Measurements from ENCODE around the gene MAP7. TPM values are rescaled to one million over a fixed set of nuclear protein-coding genes. Genes with fewer than 3 reads are reported as not detected.

The MAP7 gene
- total RNA-seq, 3 donors from 2014 or later (not counting 1 experiment from before 2014, with no cell fraction given): 0.14 to 0.68 (median 0.14) TPM

DNA sequence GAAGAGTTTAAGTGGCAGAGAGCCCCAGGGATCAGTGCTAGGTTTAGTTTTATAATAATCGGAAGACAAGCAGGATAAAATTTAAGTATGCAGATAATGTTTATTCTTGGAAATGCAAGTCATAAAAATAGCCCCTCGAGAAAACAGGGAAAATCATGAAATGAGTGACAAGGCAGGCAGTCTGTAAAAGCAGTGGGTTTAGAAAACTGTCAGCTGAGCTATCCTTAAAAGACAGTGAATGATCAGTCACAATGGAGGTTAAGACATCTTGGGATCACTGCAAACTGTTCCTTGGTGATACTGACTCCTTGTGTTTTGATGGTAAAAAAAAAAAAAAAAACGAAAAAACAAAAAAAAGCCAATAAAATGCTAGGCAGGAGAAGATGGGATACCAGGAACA is 199.3 kb downstream of the MAP7 start:
- ATAC-seq (no peak), DNase-seq (no peak)
- H3K4me3 ChIP-seq (ENCODE audit: low read length): no peak overlapping the region
- H3K4me1 Mint-ChIP-seq: no peaks in the 10 kb centered on the region
- peaks cover 4 to 7% of the 10 kb centered on the region in 2 donors for H3K27me3 Mint-ChIP-seq (ENCODE audit: low read depth in 2 of 2)
- H3K4me1 ChIP-seq (ENCODE audit: control insufficient read depth, insufficient read depth, low read length): no peaks in the 10 kb centered on the region
- 85% methylated on average over 2 of the region's 3 CpGs for WGBS (ENCODE audit: insufficient coverage)
- H3K36me3 Mint-ChIP-seq: no peaks in the 10 kb centered on the region
- no peaks in the 10 kb centered on the region for H3K9me3 ChIP-seq (ENCODE audit: control insufficient read depth, insufficient read depth, low read length)
- no peak overlapping the region for H3K27ac ChIP-seq (ENCODE audit: low read length)
- no peaks in the 10 kb centered on the region for H3K9me3 Mint-ChIP-seq
- TF ChIP-seq, protein P1, sequence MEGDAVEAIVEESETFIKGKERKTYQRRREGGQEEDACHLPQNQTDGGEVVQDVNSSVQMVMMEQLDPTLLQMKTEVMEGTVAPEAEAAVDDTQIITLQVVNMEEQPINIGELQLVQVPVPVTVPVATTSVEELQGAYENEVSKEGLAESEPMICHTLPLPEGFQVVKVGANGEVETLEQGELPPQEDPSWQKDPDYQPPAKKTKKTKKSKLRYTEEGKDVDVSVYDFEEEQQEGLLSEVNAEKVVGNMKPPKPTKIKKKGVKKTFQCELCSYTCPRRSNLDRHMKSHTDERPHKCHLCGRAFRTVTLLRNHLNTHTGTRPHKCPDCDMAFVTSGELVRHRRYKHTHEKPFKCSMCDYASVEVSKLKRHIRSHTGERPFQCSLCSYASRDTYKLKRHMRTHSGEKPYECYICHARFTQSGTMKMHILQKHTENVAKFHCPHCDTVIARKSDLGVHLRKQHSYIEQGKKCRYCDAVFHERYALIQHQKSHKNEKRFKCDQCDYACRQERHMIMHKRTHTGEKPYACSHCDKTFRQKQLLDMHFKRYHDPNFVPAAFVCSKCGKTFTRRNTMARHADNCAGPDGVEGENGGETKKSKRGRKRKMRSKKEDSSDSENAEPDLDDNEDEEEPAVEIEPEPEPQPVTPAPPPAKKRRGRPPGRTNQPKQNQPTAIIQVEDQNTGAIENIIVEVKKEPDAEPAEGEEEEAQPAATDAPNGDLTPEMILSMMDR (IDR thresholded peaks at IDR 0.05): no peak
- no peaks in the 10 kb centered on the region for H3K36me3 ChIP-seq (ENCODE audit: control insufficient read depth, insufficient read depth, low read length)
- intact Hi-C loops (cut with micrococcal nuclease): no loop called here
- H3K27me3 ChIP-seq (ENCODE audit: control insufficient read depth, insufficient read depth, low read length): no peaks in the 10 kb centered on the region
- no peak overlapping the region for H3K27ac Mint-ChIP-seq
- no peak overlapping the region for H3K4me3 Mint-ChIP-seq

DNA sequence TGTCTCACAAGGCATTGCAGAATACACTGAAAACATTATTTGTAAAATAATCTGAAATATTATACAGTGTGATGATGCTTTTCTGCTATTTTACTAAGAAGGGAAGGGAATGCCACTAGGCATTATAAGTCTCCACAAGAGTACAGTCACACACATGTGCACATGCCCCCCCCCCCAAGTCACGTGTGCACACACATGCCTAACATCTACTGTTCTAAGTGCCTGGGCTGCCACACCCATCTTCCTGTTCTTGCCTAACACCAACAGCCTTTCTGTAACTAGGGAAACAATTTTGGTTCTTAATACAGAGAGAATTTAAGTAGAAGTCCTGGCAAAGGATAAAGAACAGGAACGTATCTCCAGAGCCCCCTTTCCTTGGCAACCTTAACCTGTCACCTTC is 202.4 kb downstream of the MAP7 start:
- H3K4me1 ChIP-seq (ENCODE audit: control insufficient read depth, insufficient read depth, low read length): no peaks in the 10 kb centered on the region
- no peaks in the 10 kb centered on the region for H3K27me3 ChIP-seq (ENCODE audit: control insufficient read depth, insufficient read depth, low read length)
- ATAC-seq: no peak
- Mint-ChIP-seq H3K4me3 (no peak overlapping the region), H3K27me3 (ENCODE audit: low read depth in 2 of 2) (peaks cover 4 to 7% of the 10 kb centered on the region in 2 donors), H3K9me3 (no peaks in the 10 kb centered on the region), H3K36me3 (no peaks in the 10 kb centered on the region), H3K4me1 (no peaks in the 10 kb centered on the region), H3K27ac (no peak overlapping the region)
- H3K36me3 ChIP-seq (ENCODE audit: control insufficient read depth, insufficient read depth, low read length): no peaks in the 10 kb centered on the region
- no peak overlapping the region for H3K27ac ChIP-seq (ENCODE audit: low read length)
- DNase-seq: no peak
- no peaks in the 10 kb centered on the region for H3K9me3 ChIP-seq (ENCODE audit: control insufficient read depth, insufficient read depth, low read length)
- TF ChIP-seq, protein P1 (IDR thresholded peaks at IDR 0.05): no peak
- intact Hi-C loops (cut with micrococcal nuclease): no loop called here
- no peak overlapping the region for H3K4me3 ChIP-seq (ENCODE audit: low read length)
- WGBS (ENCODE audit: insufficient coverage): 89% methylated on average over 1 of the region's 2 CpGs

DNA sequence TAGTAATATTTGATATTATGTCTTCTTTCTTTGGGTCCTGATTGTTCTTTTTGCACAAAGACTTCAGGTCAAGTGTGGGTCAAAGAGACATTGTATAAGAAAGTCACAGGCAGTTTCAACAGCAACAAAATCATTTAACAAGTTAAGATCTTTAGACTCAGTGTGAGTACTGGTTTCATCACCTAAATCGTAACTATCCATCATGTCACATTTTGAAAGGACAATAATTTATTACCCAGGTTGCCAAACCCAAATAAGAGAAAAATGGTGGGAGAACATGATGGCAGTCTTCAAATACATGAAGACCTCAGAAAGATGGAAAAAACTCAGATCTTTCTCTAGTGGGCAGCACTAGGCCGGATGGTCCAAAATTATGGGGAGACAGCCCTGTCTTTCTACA is 205.1 kb downstream of the MAP7 start:
- Histone ChIP-seq H3K9me3 (ENCODE audit: control insufficient read depth, insufficient read depth, low read length) (no peaks in the 10 kb centered on the region), H3K27ac (ENCODE audit: low read length) (no peak overlapping the region), H3K36me3 (ENCODE audit: control insufficient read depth, insufficient read depth, low read length) (no peaks in the 10 kb centered on the region), H3K4me1 (ENCODE audit: control insufficient read depth, insufficient read depth, low read length) (no peaks in the 10 kb centered on the region), H3K27me3 (ENCODE audit: control insufficient read depth, insufficient read depth, low read length) (no peaks in the 10 kb centered on the region), H3K4me3 (ENCODE audit: low read length) (no peak overlapping the region)
- no peak overlapping the region for H3K4me3 Mint-ChIP-seq
- no peak for DNase-seq
- TF ChIP-seq, protein P1 (IDR thresholded peaks at IDR 0.05): no peak
- H3K27me3 Mint-ChIP-seq (ENCODE audit: low read depth in 2 of 2): peaks cover 0 to 4% of the 10 kb centered on the region in 2 donors
- ATAC-seq: no peak
- WGBS (ENCODE audit: insufficient coverage): 97% methylated on average over 1 of the region's 2 CpGs
- H3K36me3 Mint-ChIP-seq: no peaks in the 10 kb centered on the region
- no peaks in the 10 kb centered on the region for H3K9me3 Mint-ChIP-seq
- no peaks in the 10 kb centered on the region for H3K4me1 Mint-ChIP-seq
- no peak overlapping the region for H3K27ac Mint-ChIP-seq
- intact Hi-C loops (cut with micrococcal nuclease): no loop called here

DNA sequence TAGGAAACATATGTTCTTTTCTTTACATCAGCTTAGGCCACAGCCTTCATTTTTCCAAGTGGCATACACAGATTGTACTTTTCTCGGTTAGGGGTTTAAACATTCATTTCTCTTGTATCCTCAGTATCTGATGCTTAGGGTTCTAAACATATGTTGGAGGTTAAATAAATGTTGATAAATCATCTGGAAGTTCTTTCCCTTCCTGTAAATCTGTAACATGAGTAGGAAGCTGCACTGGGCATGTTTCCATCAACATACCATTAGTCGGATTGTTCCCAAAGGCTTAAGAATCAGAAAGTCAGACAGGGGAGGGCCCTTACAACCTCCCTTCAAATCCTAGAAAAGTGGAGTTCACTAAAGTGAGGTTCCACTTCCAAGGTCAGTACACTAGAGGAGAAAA is 205.8 kb downstream of the MAP7 start:
- Histone ChIP-seq H3K36me3 (ENCODE audit: control insufficient read depth, insufficient read depth, low read length) (no peaks in the 10 kb centered on the region), H3K9me3 (ENCODE audit: control insufficient read depth, insufficient read depth, low read length) (no peaks in the 10 kb centered on the region), H3K4me3 (ENCODE audit: low read length) (no peak overlapping the region), H3K4me1 (ENCODE audit: control insufficient read depth, insufficient read depth, low read length) (no peaks in the 10 kb centered on the region), H3K27ac (ENCODE audit: low read length) (no peak overlapping the region), H3K27me3 (ENCODE audit: control insufficient read depth, insufficient read depth, low read length) (no peaks in the 10 kb centered on the region)
- H3K36me3 Mint-ChIP-seq: no peaks in the 10 kb centered on the region
- peaks cover 0 to under 1% of the 10 kb centered on the region in 2 donors for H3K27me3 Mint-ChIP-seq (ENCODE audit: low read depth in 2 of 2)
- no peak overlapping the region for H3K27ac Mint-ChIP-seq
- TF ChIP-seq, protein P1 (IDR thresholded peaks at IDR 0.05): no peak
- no peaks in the 10 kb centered on the region for H3K4me1 Mint-ChIP-seq
- intact Hi-C loops (cut with micrococcal nuclease): no loop called here
- no peak for DNase-seq
- no peak overlapping the region for H3K4me3 Mint-ChIP-seq
- no peak for ATAC-seq
- WGBS (ENCODE audit: insufficient coverage): 100% methylated on average over 2 of the region's 2 CpGs
- no peaks in the 10 kb centered on the region for H3K9me3 Mint-ChIP-seq

All from natural killer cell (primary cell).